ENCODE data around the gene SYNC.
"Not testable (repeated sequence)": the region's sequence is repeated elsewhere in the genome, so short reads cannot be mapped to it uniquely, and the experiment has no call there.

The SYNC gene

GRCh38 chr1:32647308-32648134 lies 55.0 kb downstream of the SYNC start:
- H3K4me3 Mint-ChIP-seq: peak overlapping the region; percentile 80
- H3K36me3 Mint-ChIP-seq: peaks cover 80% of the 10 kb centered on the region
- H3K27ac Mint-ChIP-seq: peak overlapping the region; percentile 61
- peak in 1 of 2 donors; percentile 53 for DNase-seq (ENCODE audit: low spot score in 2 of 2)
- peaks cover 23% of the 10 kb centered on the region for H3K4me1 Mint-ChIP-seq
- ATAC-seq: no peak
- H3K9me3 Mint-ChIP-seq: no peaks in the 10 kb centered on the region

DNA sequence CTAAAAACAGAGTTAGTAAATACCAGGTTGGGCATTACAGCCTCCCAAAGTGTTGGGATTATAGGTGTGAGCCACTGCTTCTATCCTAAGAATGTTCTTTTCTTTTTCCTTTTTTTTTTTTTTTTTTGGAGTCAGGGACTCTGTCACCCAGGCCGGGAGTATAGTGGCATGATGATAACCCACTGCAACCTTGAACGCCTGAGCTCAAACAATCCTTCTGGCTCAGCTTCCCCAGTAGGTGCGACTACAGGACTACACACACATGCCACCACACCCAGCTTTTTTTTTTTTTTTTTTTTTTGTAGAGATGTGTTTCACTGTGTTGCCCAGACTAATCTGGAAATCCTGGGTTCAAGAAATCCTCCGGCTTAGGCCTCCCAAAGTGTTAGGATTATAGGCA lies 58.1 kb downstream of the SYNC start:
- Mint-ChIP-seq H3K4me3 (no peak overlapping the region), H3K36me3 (peaks cover 70% of the 10 kb centered on the region), H3K27ac (no peak overlapping the region), H3K9me3 (no peaks in the 10 kb centered on the region), H3K4me1 (peaks cover 14% of the 10 kb centered on the region)
- ATAC-seq (no peak), DNase-seq (ENCODE audit: low spot score in 2 of 2) (no peak)

GRCh38 chr1:32642292-32642827 lies 60.2 kb downstream of the SYNC start:
- H3K9me3 Mint-ChIP-seq; DNase-seq (ENCODE audit: low spot score in 2 of 2); H3K27ac Mint-ChIP-seq; ATAC-seq; H3K4me3 Mint-ChIP-seq; H3K4me1 Mint-ChIP-seq: not testable (repeated sequence)
- H3K36me3 Mint-ChIP-seq: peaks cover 77% of the 10 kb centered on the region

DNA sequence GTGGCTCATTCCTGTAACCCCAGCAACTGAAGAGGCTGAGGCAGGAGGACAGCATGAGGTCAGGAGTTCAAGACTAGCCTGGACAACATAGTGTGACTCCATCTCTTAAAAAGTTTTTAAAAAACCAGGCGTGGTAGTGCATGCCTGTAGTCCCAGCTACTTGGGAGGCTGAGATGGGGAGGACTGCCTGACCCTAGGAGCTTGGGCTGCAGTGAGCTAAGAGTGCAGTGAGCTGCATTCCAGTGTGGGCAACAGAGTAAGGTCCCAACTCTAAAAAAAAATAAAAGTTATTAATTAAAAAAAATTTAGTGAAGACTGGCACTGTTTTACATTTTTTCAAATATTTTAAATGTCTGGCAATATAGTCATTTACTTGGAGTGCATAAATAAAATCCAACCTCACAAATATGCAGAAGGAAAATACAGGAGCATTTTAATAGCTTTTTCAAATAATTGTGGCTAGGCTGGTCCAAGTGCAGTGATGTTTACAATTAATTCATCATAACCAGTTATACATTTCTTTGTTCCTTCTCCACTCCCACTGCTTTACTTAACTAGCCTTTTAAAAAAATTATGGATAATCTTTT lies 63.0 kb downstream of the SYNC start:
- no peak for DNase-seq (ENCODE audit: low spot score in 2 of 2)
- no peak overlapping the region for H3K4me3 Mint-ChIP-seq
- H3K9me3 Mint-ChIP-seq: no peaks in the 10 kb centered on the region
- no peak overlapping the region for H3K27ac Mint-ChIP-seq
- H3K4me1 Mint-ChIP-seq: peaks cover 18% of the 10 kb centered on the region
- no peak for ATAC-seq
- H3K36me3 Mint-ChIP-seq: peaks cover 67% of the 10 kb centered on the region

DNA sequence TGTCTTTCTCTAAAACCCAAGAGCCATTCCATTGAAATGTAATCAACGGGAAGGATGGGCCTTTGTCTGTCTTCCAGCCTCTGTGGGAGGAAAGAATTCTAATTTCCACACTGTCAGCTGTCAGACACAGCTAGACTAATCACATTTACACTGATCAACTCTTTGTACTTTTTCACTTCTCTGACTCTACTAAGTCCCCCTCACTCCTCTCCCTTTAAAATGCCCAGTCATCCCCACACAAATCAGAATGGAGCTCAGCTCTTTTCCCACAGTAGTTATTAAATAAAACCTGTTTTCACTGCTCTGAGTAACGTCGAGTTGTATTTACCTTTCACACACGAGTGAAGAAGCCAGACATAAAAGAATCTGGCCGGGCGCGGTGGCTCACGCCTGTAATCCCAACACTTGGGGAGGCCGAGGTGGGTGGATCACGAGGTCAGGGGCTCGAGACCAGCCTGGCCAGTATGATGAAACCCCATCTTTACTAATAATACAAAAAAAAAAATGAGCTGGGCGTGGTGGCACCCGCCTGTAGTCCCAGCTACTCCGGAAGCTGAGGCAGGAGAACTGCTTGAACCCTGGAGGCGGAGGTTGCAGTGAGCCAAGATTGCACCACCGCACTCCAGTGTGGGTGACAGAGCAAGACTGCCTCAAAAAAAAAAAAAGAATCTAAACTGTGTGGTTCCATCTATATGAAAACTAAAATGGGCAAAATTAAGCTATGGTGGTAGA lies 65.5 kb downstream of the SYNC start:
- H3K27ac Mint-ChIP-seq: peak overlapping the region; percentile 63
- H3K36me3 Mint-ChIP-seq: peaks cover 77% of the 10 kb centered on the region
- DNase-seq (ENCODE audit: low spot score in 2 of 2) (no peak), ATAC-seq (no peak)
- no peak overlapping the region for H3K4me3 Mint-ChIP-seq
- H3K9me3 Mint-ChIP-seq: no peaks in the 10 kb centered on the region
- H3K4me1 Mint-ChIP-seq: peaks cover 18% of the 10 kb centered on the region

GRCh38 chr1:32635508-32636277 lies 66.9 kb downstream of the SYNC start:
- H3K4me3 Mint-ChIP-seq: no peak overlapping the region
- peaks cover 87% of the 10 kb centered on the region for H3K36me3 Mint-ChIP-seq
- no peak for ATAC-seq
- DNase-seq (ENCODE audit: low spot score in 2 of 2): no peak
- H3K9me3 Mint-ChIP-seq: no peaks in the 10 kb centered on the region
- peak overlapping the region; percentile 26 for H3K27ac Mint-ChIP-seq
- H3K4me1 Mint-ChIP-seq: peaks cover 18% of the 10 kb centered on the region

DNA sequence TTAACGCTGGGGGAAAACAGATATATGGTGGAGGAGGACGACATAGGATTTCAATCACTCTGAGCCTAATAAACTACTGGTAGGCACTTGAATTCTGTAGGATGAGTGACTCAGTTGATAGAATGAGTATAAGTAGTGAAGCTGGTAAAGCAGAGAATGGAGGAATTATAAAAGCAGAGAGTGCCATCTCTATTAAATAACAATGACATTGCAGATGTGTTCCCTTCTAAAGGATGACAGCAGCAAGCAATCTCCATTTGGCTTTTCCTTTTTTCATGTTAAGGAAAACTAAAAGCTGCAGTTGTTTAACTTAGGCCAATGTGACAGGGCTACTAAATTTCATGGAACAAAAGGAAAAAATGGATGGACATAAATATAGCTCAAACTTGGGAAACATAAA lies 69.7 kb downstream of the SYNC start:
- DNase-seq (ENCODE audit: low spot score in 2 of 2) (no peak), ATAC-seq (no peak)
- Mint-ChIP-seq H3K4me1 (peaks cover 24% of the 10 kb centered on the region), H3K4me3 (no peak overlapping the region), H3K36me3 (peaks cover 88% of the 10 kb centered on the region), H3K27ac (peak overlapping the region; percentile 29), H3K9me3 (no peaks in the 10 kb centered on the region)

- not testable (repeated sequence) for H3K9me3 Mint-ChIP-seq; H3K27ac Mint-ChIP-seq; H3K4me3 Mint-ChIP-seq; DNase-seq (ENCODE audit: low spot score in 2 of 2); ATAC-seq
- H3K36me3 Mint-ChIP-seq: peaks cover 88% of the 10 kb centered on the region
- peaks cover 16% of the 10 kb centered on the region for H3K4me1 Mint-ChIP-seq
These were observed 72.4 kb downstream of the SYNC start for GRCh38 chr1:32630173-32630572.

All from stimulated activated effector memory CD8-positive, alpha-beta T cell treated with anti-CD3 and anti-CD28 coated beads, Interleukin-12 subunit alpha, Interleukin-12 subunit beta, amount 100 ng/mL, for 72 hours (primary cell).